Skeletal muscle satellite cell (primary cell): ENCODE results near the gene NEFH. TPM values are rescaled to one million over a fixed set of nuclear protein-coding genes. Genes with fewer than 3 reads are reported as not detected.
A peak's percentile ranks its signal among the peaks of the same experiment; 100 is the strongest.
"Not testable (repeated sequence)": the region's sequence is repeated elsewhere in the genome, so short reads cannot be mapped to it uniquely, and the experiment has no call there.

ENCODE experiments used
- H3K27me3 ChIP-seq: 2 replicates; pipeline ENCODE4 v1.7.0; 2013; ENCODE audit warnings: low read length; ENCODE audit not compliant: control insufficient read depth, insufficient read depth
- H3K36me3 ChIP-seq: 2 replicates; pipeline ENCODE4 v1.7.0; 2013; ENCODE audit warnings: mild to moderate bottlenecking, control low read depth, low read length; ENCODE audit not compliant: insufficient read depth
- H3K4me1 ChIP-seq: 2 replicates; pipeline ENCODE4 v1.7.0; 2013; ENCODE audit warnings: low read length; ENCODE audit not compliant: control insufficient read depth, insufficient read depth
- H3K4me2 ChIP-seq: 2 replicates; pipeline ENCODE4 v1.7.0; 2013; ENCODE audit warnings: mild to moderate bottlenecking, low read length
- H3K4me3 ChIP-seq: 2 replicates; pipeline ENCODE4 v1.7.0; 2013; ENCODE audit warnings: low read length
- H3K9ac ChIP-seq: 2 replicates; pipeline ENCODE4 v1.7.0; 2013; ENCODE audit warnings: mild to moderate bottlenecking, low read depth, low read length, moderate library complexity
- H3K9me3 ChIP-seq: replicated peaks from 2 replicates; pipeline ENCODE4 v1.7.0; 2013; ENCODE audit warnings: mild to moderate bottlenecking, control low read depth, low read length
- total RNA-seq: library from RNA; depleted of rRNA; stranded (reverse); fragments of >200 nt; gene quantifications from 2 replicates; pipeline ENCODE4 v1.2.3, GENCODE V29; 2012; rRNA removed

Gene NEFH
- total RNA-seq = 0.76 and 1.1 TPM in 2 replicates

- Histone ChIP-seq H3K4me2 (peak within 1 kb of the TSS; percentile 77), H3K4me1 (peaks cover 20% of the 10 kb centered on the region), H3K9ac (peak within 1 kb of the TSS; percentile 35), H3K9me3 (no peaks in the 10 kb centered on the region), H3K27me3 (peaks cover 71% of the 10 kb centered on the region), H3K36me3 (no peaks in the 10 kb centered on the region), H3K4me3 (peak within 1 kb of the TSS; percentile 64)
Measured at GRCh38 chr22:29479417-29480261, at the start of gene NEFH. Gene NEFH (plus strand): TSS chr22:29480218. CDS start chr22:29480263, 45 bp downstream.

- Histone ChIP-seq H3K4me1 (no peaks in the 10 kb centered on the region), H3K27me3 (peaks cover 76% of the 10 kb centered on the region)
Measured at GRCh38 chr22:29431986-29432385, 48.0 kb upstream of the NEFH start.

GRCh38 chr22:29433856-29434255 is 46.2 kb upstream of the NEFH start:
- Histone ChIP-seq H3K4me3 (no peak overlapping the region), H3K9ac (no peak overlapping the region)

More at GRCh38 chr22:29431986-29432385, 48.0 kb upstream of the NEFH start:
- Histone ChIP-seq H3K9ac (no peak overlapping the region), H3K9me3 (no peaks in the 10 kb centered on the region), H3K36me3 (no peaks in the 10 kb centered on the region), H3K4me2 (no peak overlapping the region), H3K4me3 (no peak overlapping the region)

GRCh38 chr22:29434288-29434687 is 45.7 kb upstream of the NEFH start:
- Histone ChIP-seq H3K36me3 (no peaks in the 10 kb centered on the region), H3K4me2 (no peak overlapping the region), H3K4me1 (no peaks in the 10 kb centered on the region), H3K27me3 (peaks cover 60% of the 10 kb centered on the region), H3K9ac (no peak overlapping the region), H3K4me3 (no peak overlapping the region), H3K9me3 (no peaks in the 10 kb centered on the region)

More at GRCh38 chr22:29433856-29434255, 46.2 kb upstream of the NEFH start:
- no peaks in the 10 kb centered on the region for H3K9me3 ChIP-seq
- no peak overlapping the region for H3K4me2 ChIP-seq
- H3K36me3 ChIP-seq = no peaks in the 10 kb centered on the region
- no peaks in the 10 kb centered on the region for H3K4me1 ChIP-seq
- H3K27me3 ChIP-seq = peaks cover 64% of the 10 kb centered on the region

- Histone ChIP-seq H3K4me2 (no peak overlapping the region), H3K9me3 (no peaks in the 10 kb centered on the region), H3K4me3 (no peak overlapping the region)
Measured at GRCh38 chr22:29435236-29436136, 44.5 kb upstream of the NEFH start.

GRCh38 chr22:29438283-29438682 is 41.7 kb upstream of the NEFH start, which contains the start of gene RFPL1:
Gene RFPL1 (plus strand): TSS chr22:29438583.
- H3K9ac ChIP-seq, H3K4me1 ChIP-seq, H3K4me2 ChIP-seq, H3K36me3 ChIP-seq, H3K9me3 ChIP-seq, H3K4me3 ChIP-seq: not testable (repeated sequence)
- peaks cover 36% of the 10 kb centered on the region for H3K27me3 ChIP-seq

More at GRCh38 chr22:29435236-29436136, 44.5 kb upstream of the NEFH start:
- Histone ChIP-seq H3K9ac (no peak overlapping the region), H3K4me1 (no peaks in the 10 kb centered on the region), H3K36me3 (no peaks in the 10 kb centered on the region), H3K27me3 (peaks cover 49% of the 10 kb centered on the region)

GRCh38 chr22:29442976-29443375 is 37.0 kb upstream of the NEFH start:
- no peak overlapping the region for H3K4me3 ChIP-seq
- no peaks in the 10 kb centered on the region for H3K9me3 ChIP-seq
- H3K36me3 ChIP-seq = no peaks in the 10 kb centered on the region
- no peaks in the 10 kb centered on the region for H3K4me1 ChIP-seq
- no peak overlapping the region for H3K4me2 ChIP-seq
- no peak overlapping the region for H3K9ac ChIP-seq
- peaks cover 18% of the 10 kb centered on the region for H3K27me3 ChIP-seq

GRCh38 chr22:29443452-29443851 is 36.6 kb upstream of the NEFH start:
- Histone ChIP-seq H3K4me1 (no peaks in the 10 kb centered on the region), H3K4me3 (no peak overlapping the region), H3K36me3 (no peaks in the 10 kb centered on the region), H3K27me3 (peaks cover 18% of the 10 kb centered on the region), H3K9me3 (no peaks in the 10 kb centered on the region), H3K9ac (no peak overlapping the region), H3K4me2 (no peak overlapping the region)

GRCh38 chr22:29443861-29444792 is 35.9 kb upstream of the NEFH start:
- no peak overlapping the region for H3K9ac ChIP-seq
- H3K4me2 ChIP-seq = no peak overlapping the region
- peaks cover 15% of the 10 kb centered on the region for H3K27me3 ChIP-seq
- no peaks in the 10 kb centered on the region for H3K36me3 ChIP-seq
- H3K4me1 ChIP-seq = no peaks in the 10 kb centered on the region
- H3K4me3 ChIP-seq = no peak overlapping the region
- no peaks in the 10 kb centered on the region for H3K9me3 ChIP-seq

GRCh38 chr22:29445508-29445907 is 34.5 kb upstream of the NEFH start:
- Histone ChIP-seq H3K4me1 (no peaks in the 10 kb centered on the region), H3K4me2 (no peak overlapping the region), H3K36me3 (no peaks in the 10 kb centered on the region), H3K9ac (no peak overlapping the region), H3K27me3 (peaks cover 15% of the 10 kb centered on the region), H3K4me3 (no peak overlapping the region), H3K9me3 (no peaks in the 10 kb centered on the region)
